K562 (cell line): Measurements from ENCODE around the gene PRDX2. TPM values are rescaled to one million over a fixed set of nuclear protein-coding genes. Genes with fewer than 3 reads are reported as not detected.

Experiments
- ARID4B ChIP-seq: sonication (generic); formaldehyde crosslinking; IDR thresholded peaks from 2 replicates; pipeline ENCODE4 v1.8.0; 2022; ENCODE audit warnings: mild to moderate bottlenecking, missing genetic modification reagents
- CEBPG ChIP-seq, 3 experiments: fragments of 200-800 bp in 1 of 3; sonication (Bioruptor generic) in 1 of 3; sonication (generic) in 1 of 3; formaldehyde crosslinking in 1 of 3; IDR thresholded peaks in 2 of 3; conservative IDR thresholded peaks in 1 of 3; 2 replicates each; pipeline versions ENCODE4 v1.6.1 to v1.8.0; 2016 to 2022; ENCODE audit warnings: missing compliant biosample characterization in 2 of 3, missing genetic modification characterization in 2 of 3, mild to moderate bottlenecking in 1 of 3, missing genetic modification reagents in 1 of 3
- ELK3 ChIP-seq: fragments of 450-650 bp; formaldehyde crosslinking; IDR thresholded peaks from 2 replicates; pipeline ENCODE4 v1.4.0; 2020; ENCODE audit warnings: mild to moderate bottlenecking
- FIP1L1 ChIP-seq: fragments of 200-400 bp; formaldehyde crosslinking; IDR thresholded peaks from 2 replicates; pipeline ENCODE4 v1.6.1; 2018; ENCODE audit warnings: mild to moderate bottlenecking, low read depth, low read length; ENCODE audit not compliant: poor library complexity, severe bottlenecking
- GATAD2B ChIP-seq: fragments of 450-650 bp; IDR thresholded peaks from 2 replicates; pipeline ENCODE4 v1.6.1; 2017; ENCODE audit warnings: mild to moderate bottlenecking, borderline replicate concordance
- HEY1 ChIP-seq: fragments of 250-450 bp; sonication (Bioruptor Pico); IDR thresholded peaks from 2 replicates; pipeline ENCODE4 v1.5.0; 2020; ENCODE audit warnings: mild to moderate bottlenecking, moderate library complexity, borderline replicate concordance
- MTA2 ChIP-seq: fragments of 450-650 bp; IDR thresholded peaks from 2 replicates; pipeline ENCODE4 v1.6.1; 2016; ENCODE audit warnings: low read depth
- NEUROD1 ChIP-seq: fragments of 150-350 bp; IDR thresholded peaks from 2 replicates; pipeline ENCODE4 v1.6.1; 2014; ENCODE audit warnings: borderline replicate concordance, low read length, low read depth; ENCODE audit not compliant: partially characterized antibody
- NFRKB ChIP-seq: fragments of 450-650 bp; IDR thresholded peaks from 2 replicates; pipeline ENCODE4 v1.6.1; 2016; ENCODE audit warnings: low read depth
- POLR3A ChIP-seq: IDR thresholded peaks from 2 replicates; pipeline ENCODE4 v1.6.1; 2011; ENCODE audit warnings: borderline replicate concordance, mild to moderate bottlenecking, moderate library complexity; ENCODE audit not compliant: insufficient read length, insufficient read depth; ENCODE audit errors: extremely low read depth
- RB1 ChIP-seq: fragments of 450-650 bp; IDR thresholded peaks from 2 replicates; pipeline ENCODE4 v1.6.1; 2017; ENCODE audit warnings: low read depth, mild to moderate bottlenecking
- RBM17 ChIP-seq: fragments of 200-400 bp; formaldehyde crosslinking; IDR thresholded peaks from 2 replicates; pipeline ENCODE4 v1.6.1; 2017; ENCODE audit warnings: low read depth, mild to moderate bottlenecking, low read length, borderline replicate concordance
- RBM34 ChIP-seq: fragments of 200-400 bp; formaldehyde crosslinking; IDR thresholded peaks from 2 replicates; pipeline ENCODE4 v1.6.1; 2018; ENCODE audit warnings: low read length, borderline replicate concordance; ENCODE audit not compliant: insufficient read depth
- SMARCA4 ChIP-seq: fragments of 450-650 bp; IDR thresholded peaks from 2 replicates; pipeline ENCODE4 v1.6.1; 2016
- SNIP1 ChIP-seq: fragments of 450-650 bp; IDR thresholded peaks from 2 replicates; pipeline ENCODE4 v1.7.1; 2017; ENCODE audit warnings: low read depth, mild to moderate bottlenecking
- TCF3 ChIP-seq: sonication (generic); formaldehyde crosslinking; IDR thresholded peaks from 2 replicates; pipeline ENCODE4 v1.4.0; 2020; ENCODE audit warnings: mild to moderate bottlenecking, missing genetic modification reagents
- THAP7 ChIP-seq: fragments of 250-450 bp; sonication (Bioruptor Pico); IDR thresholded peaks from 2 replicates; pipeline ENCODE4 v1.5.0; 2021
- USF2 ChIP-seq: sonication (generic); formaldehyde crosslinking; IDR thresholded peaks from 2 replicates; pipeline ENCODE4 v1.5.0; 2020; ENCODE audit warnings: missing genetic modification reagents
- ZC3H11A ChIP-seq: IDR thresholded peaks from 2 replicates; pipeline ENCODE4 v1.6.1; 2012; ENCODE audit warnings: low read depth, low read length, improper control_type of control experiment
- ZNF124 ChIP-seq: sonication (generic); formaldehyde crosslinking; IDR thresholded peaks from 2 replicates; pipeline ENCODE4 v1.8.1; 2022; ENCODE audit warnings: missing genetic modification reagents
- ZNF311 ChIP-seq: fragments of 250-450 bp; sonication (Bioruptor Pico); IDR thresholded peaks from 2 replicates; pipeline ENCODE4 v1.4.0; 2020; ENCODE audit warnings: mild to moderate bottlenecking, moderate library complexity
- ZNF347 ChIP-seq: fragments of 450-650 bp; formaldehyde crosslinking; IDR thresholded peaks from 2 replicates; pipeline ENCODE4 v1.4.0; 2020; ENCODE audit warnings: low read depth, mild to moderate bottlenecking, moderate library complexity
- ZNF41 ChIP-seq: fragments of 250-450 bp; sonication (Bioruptor Pico); conservative IDR thresholded peaks from 2 replicates; pipeline ENCODE4 v1.4.0; 2020; ENCODE audit warnings: mild to moderate bottlenecking
- polyA plus RNA-seq, 8 experiments: library from polyadenylated mRNA; depleted of rRNA in 4 of 8; stranded (reverse) in 5 of 8; unstranded in 3 of 8; fragments of >200 nt; fragmentation: Nextera tagmentation in 2 of 8; fragmentation: Illumina TruSeq in 1 of 8; extraction: Ambion mirVana in 2 of 8; extraction: Trizol in 1 of 8; gene quantifications; 2 replicates each; pipeline versions ENCODE4 v1.2.1 to v1.2.3, GENCODE V29; 2011 to 2014; ENCODE audit warnings: inconsistent platforms in 1 of 8, missing spikeins in 1 of 8
- total RNA-seq, 7 experiments: library from RNA; depleted of rRNA in 6 of 7; stranded (reverse); fragments of >200 nt in 6 of 7; fragmentation: Illumina TruSeq in 2 of 7; extraction: Trizol in 2 of 7; gene quantifications; 2 replicates each; pipeline versions ENCODE4 v1.2.1 to v1.2.3, GENCODE V29; 2011 to 2021; ENCODE audit warnings: low replicate concordance in 1 of 7

The PRDX2 gene
- total and polyA plus RNA-seq, 9 of the 15 experiments (the other 6 are each of a cell fraction or from before 2014, with no cell fraction given): 206 to 1,183 (median 415) TPM

GRCh38 chr19:12784394-12784870 lies 17.2 kb downstream of the PRDX2 start (continued):
- TF ChIP-seq ARID4B (CRISPR knock-in tag) (no peak; the same call in 1 of the 2 replicates), ZC3H11A (no peak), RBM34 (no peak), SNIP1 (no peak), ZNF41 (CRISPR knock-in tag) (no peak), ZNF124 (CRISPR knock-in tag) (no peak), ZNF311 (CRISPR knock-in tag) (no peak), TCF3 (peak; percentile 98), HEY1 (CRISPR knock-in tag) (no peak), ELK3 (no peak), NFRKB (peak; percentile 79), RBM17 (no peak), GATAD2B (no peak), CEBPG (CRISPR knock-in tag; IDR thresholded peaks at IDR 0.05) (peak; percentile 97), CEBPG (tag; conservative IDR thresholded peaks at IDR 0.05 in 1 of 2, IDR thresholded peaks at IDR 0.05 in 1 of 2) (peak in 1 of 2 experiments; percentile 50; a peak in 1 of 4 replicates), MTA2 (peak; percentile 91), THAP7 (CRISPR knock-in tag) (no peak), POLR3A (no peak), USF2 (no peak), FIP1L1 (no peak), SMARCA4 (peak; percentile 95), NEUROD1 (no peak), RB1 (no peak), ZNF347 (no peak)
